Mesothelial cell of epicardium (in vitro differentiated cells): ENCODE results near the gene GET4. TPM values are rescaled to one million over a fixed set of nuclear protein-coding genes. Genes with fewer than 3 reads are reported as not detected.

Experiments
- DNase-seq, 2 experiments: peaks; one replicate each; pipeline ENCODE4 v3.0.0; 2021; ENCODE audit warnings: low spot score in 2 of 2; ENCODE audit not compliant: unreplicated experiment in 2 of 2
- H3K27ac Mint-ChIP-seq: 2 replicates; pipeline ENCODE4 v1.8.0; 2021; ENCODE audit warnings: mixed read lengths
- H3K27me3 Mint-ChIP-seq: 2 replicates; pipeline ENCODE4 v1.8.0; 2021; ENCODE audit warnings: low read depth, mixed read lengths
- H3K36me3 Mint-ChIP-seq: 2 replicates; pipeline ENCODE4 v1.8.0; 2021; ENCODE audit warnings: mixed read lengths
- H3K4me1 Mint-ChIP-seq: 2 replicates; pipeline ENCODE4 v1.8.0; 2021; ENCODE audit warnings: mixed read lengths
- H3K4me3 Mint-ChIP-seq: 2 replicates; pipeline ENCODE4 v1.8.0; 2021; ENCODE audit warnings: mild to moderate bottlenecking, moderate library complexity, mixed read lengths
- H3K9me3 Mint-ChIP-seq: 2 replicates; pipeline ENCODE4 v1.8.0; 2021; ENCODE audit warnings: mixed read lengths
- total RNA-seq: library from RNA; stranded (reverse); gene quantifications from 3 replicates; pipeline ENCODE4 v1.2.1, GENCODE V29; 2021
- TF ChIP-seq, protein P1 (sequence below): fragments of 200-600 bp; sonication (generic); IDR thresholded peaks from one replicate; pipeline ENCODE4 v1.5.0; 2021; ENCODE audit warnings: antibody characterized with exemption; ENCODE audit not compliant: unreplicated experiment

GET4 gene
- total RNA-seq, 1 donor from 2014 or later, result 77.6 TPM

- H3K36me3 Mint-ChIP-seq, result peaks cover 18% of the 10 kb centered on the region
- no peak overlapping the region for H3K27ac Mint-ChIP-seq
- DNase-seq, result no peak
- TF ChIP-seq, protein P1, sequence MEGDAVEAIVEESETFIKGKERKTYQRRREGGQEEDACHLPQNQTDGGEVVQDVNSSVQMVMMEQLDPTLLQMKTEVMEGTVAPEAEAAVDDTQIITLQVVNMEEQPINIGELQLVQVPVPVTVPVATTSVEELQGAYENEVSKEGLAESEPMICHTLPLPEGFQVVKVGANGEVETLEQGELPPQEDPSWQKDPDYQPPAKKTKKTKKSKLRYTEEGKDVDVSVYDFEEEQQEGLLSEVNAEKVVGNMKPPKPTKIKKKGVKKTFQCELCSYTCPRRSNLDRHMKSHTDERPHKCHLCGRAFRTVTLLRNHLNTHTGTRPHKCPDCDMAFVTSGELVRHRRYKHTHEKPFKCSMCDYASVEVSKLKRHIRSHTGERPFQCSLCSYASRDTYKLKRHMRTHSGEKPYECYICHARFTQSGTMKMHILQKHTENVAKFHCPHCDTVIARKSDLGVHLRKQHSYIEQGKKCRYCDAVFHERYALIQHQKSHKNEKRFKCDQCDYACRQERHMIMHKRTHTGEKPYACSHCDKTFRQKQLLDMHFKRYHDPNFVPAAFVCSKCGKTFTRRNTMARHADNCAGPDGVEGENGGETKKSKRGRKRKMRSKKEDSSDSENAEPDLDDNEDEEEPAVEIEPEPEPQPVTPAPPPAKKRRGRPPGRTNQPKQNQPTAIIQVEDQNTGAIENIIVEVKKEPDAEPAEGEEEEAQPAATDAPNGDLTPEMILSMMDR, result no peak
- no peaks in the 10 kb centered on the region for H3K27me3 Mint-ChIP-seq
- H3K4me1 Mint-ChIP-seq, result peaks cover 16% of the 10 kb centered on the region
- no peak overlapping the region for H3K4me3 Mint-ChIP-seq
- no peaks in the 10 kb centered on the region for H3K9me3 Mint-ChIP-seq
Observed at GRCh38 chr7:836429-836828, 39.9 kb upstream of the GET4 start.

DNA sequence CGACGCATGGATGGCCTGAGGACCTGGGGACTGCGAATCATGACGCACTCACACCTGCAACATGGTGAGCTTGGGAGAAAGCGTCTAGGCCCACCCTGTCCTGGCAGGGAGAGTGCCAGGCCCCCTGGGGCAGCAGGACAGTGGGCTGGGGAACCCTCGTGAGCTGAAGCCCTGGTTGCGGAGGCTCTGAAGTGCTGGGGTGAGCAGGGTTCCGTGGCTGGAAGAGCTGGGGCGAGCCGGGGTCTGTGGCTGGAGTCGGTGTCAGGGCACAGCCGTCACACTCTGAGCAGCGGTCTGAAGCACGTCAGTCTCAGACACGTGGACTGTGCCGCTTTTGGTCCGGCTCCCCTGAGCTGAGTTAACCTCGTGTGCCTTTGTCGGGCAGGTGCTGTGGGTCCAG is 39.4 kb upstream of the GET4 start:
- no peak for DNase-seq
- Mint-ChIP-seq H3K36me3 (peaks cover 18% of the 10 kb centered on the region), H3K27ac (no peak overlapping the region), H3K9me3 (no peaks in the 10 kb centered on the region), H3K27me3 (no peaks in the 10 kb centered on the region), H3K4me1 (peaks cover 11% of the 10 kb centered on the region), H3K4me3 (no peak overlapping the region)
- TF ChIP-seq, protein P1, result no peak

- TF ChIP-seq, protein P1, result no peak
- Mint-ChIP-seq H3K27me3 (no peaks in the 10 kb centered on the region), H3K36me3 (peaks cover 23% of the 10 kb centered on the region), H3K4me1 (no peaks in the 10 kb centered on the region), H3K27ac (no peak overlapping the region), H3K9me3 (no peaks in the 10 kb centered on the region), H3K4me3 (no peak overlapping the region)
- DNase-seq, result no peak
Observed at GRCh38 chr7:840001-840600, 36.3 kb upstream of the GET4 start.

DNA sequence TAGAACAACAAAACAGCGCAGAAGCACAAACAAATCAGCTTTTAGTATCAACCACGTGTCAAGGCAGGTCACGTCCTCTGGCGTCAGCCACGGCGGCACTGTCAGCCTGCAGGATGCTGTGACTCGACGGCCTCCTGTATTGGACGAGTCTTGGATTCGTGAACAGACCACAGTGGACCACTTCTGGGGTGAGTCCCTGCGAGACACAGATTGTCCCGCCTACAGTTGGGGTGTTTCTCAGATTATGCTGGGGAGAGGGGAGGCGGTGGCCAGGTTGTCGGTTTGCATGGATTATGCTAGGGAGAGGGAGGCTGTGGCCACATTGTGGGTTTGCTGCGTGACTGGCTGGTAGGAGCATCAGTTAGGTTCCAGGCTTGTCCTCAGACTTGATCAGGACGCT is 34.4 kb upstream of the GET4 start:
- no peaks in the 10 kb centered on the region for H3K9me3 Mint-ChIP-seq
- DNase-seq, result no peak
- H3K4me1 Mint-ChIP-seq, result no peaks in the 10 kb centered on the region
- H3K36me3 Mint-ChIP-seq, result peaks cover 31% of the 10 kb centered on the region
- no peaks in the 10 kb centered on the region for H3K27me3 Mint-ChIP-seq
- TF ChIP-seq, protein P1, result no peak
- no peak overlapping the region for H3K27ac Mint-ChIP-seq
- no peak overlapping the region for H3K4me3 Mint-ChIP-seq

GRCh38 chr7:842431-843031 is 33.8 kb upstream of the GET4 start:
- Mint-ChIP-seq H3K27me3 (no peaks in the 10 kb centered on the region), H3K4me3 (no peak overlapping the region), H3K27ac (no peak overlapping the region), H3K4me1 (no peaks in the 10 kb centered on the region), H3K9me3 (no peaks in the 10 kb centered on the region), H3K36me3 (peaks cover 31% of the 10 kb centered on the region)
- DNase-seq, result no peak
- TF ChIP-seq, protein P1, result no peak
